GM19099 (cell line): ENCODE results near the gene PATL2.

Experiments
- POLR2A ChIP-seq: IDR thresholded peaks from 3 replicates; pipeline ENCODE4 v1.6.1; 2011; ENCODE audit warnings: low read depth; ENCODE audit not compliant: insufficient read length; ENCODE audit errors: extremely low read depth

PATL2 gene

DNA sequence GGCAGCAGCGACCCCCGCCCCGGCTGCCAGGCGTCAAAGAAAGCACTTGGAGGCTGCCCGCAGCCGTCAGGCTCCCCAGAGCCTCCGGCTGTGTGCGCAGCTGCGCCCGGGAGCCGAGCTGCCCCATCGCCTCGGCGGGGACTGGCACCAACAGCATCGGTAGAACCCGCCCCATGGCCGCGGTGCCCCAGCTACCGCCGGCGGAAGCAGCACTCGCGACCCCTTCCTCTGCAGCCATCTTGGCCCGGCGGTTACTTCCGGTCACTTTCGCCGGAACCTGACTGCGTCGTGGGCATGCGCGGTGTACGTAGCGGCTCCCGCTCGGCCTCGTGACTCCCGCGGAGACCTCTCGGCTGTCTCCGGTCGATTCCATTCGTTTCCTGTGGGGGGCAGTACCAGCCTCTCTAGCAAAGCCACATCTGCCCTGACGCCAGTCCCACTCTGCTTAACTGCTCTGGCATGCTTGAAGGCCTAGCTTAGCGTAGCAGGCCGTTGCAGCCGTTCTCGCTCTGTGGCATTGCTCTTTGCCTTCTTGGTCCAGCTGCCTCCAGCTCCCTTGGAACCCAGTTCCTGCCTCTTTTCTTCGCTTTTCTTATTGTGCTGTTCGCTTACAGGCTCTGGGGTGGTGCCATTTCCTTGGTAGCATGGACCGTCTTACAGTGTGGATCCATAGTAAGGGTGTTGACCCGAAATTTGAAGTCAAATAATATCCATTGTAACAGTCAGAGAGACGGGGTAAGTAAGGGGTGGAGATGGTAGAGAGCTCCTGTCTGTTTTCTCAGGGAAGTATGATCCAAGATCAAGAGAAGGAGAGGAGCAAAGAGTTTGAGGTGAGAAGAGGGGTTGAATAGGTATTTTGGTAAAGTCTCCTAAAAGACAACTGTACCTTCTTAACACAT lies 47.5 kb downstream of the PATL2 start, which contains the start of gene SPG11:
SPG11 (minus strand) TSS at position 253 of the 899 bp plus-strand sequence; CDS start at position 238, 15 bp downstream.
- TF ChIP-seq POLR2A: peak; percentile 96

DNA sequence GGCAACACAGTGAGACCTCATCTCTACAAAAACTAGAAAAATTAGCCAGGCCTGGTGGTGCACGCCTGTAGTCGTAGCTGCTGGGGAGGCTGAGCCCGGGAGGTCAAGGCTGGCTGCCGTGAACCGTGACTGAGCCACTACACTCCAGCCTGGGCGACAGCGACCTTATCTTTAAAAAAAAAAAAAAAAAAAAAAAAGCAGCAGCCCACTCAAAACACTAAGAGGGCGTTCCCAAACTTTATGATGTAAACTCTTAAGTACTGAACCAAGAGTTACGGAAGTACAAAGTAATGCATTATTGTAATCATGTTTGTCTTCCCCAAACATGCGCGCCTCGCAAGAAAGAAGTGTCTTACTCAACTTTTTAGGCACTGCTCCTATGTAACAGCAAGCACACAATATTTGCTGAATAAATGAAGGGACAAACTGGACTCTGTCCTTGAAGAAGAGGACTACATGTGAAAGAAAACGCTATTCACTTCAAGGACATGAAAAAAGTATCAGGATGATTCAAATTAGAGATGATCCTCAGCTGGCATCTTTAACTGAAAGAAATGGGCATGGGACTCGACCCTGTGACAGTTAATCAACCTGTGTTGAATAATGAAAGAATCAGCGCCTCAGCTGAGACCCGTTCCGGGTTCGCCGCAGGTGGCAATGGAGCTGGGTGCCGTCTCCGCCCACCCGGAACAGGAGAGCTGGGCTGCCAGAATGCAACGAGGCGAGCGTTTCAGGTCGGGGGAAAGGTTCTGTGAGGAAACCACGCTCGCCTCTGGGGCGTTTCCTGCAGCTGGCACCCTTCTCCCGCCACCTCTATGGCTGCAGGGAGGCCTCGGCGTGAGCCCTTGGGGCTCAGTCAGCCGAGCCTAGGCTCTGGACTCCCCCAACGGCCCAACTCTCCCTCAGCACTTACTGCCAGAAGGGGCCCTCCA lies 48.4 kb downstream of the PATL2 start:
- TF ChIP-seq POLR2A: peak; percentile 72

DNA sequence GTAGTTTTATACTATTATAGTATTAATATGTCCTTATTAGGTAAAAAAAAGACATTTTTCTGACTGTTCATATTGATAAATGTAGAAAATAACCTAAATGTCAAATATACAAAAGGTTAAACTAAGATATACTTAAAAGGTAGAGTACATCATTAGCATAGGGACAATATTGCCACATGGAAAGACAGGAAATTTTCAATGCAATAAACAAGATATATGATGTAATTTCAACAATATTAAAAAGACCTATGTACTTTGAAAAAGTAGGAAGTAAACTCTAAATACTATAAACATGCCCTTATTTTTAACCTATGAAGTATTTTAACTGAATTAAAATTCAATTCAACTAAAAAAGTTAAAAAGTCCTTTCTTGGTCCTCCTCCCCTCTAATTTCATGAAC lies 49.5 kb downstream of the PATL2 start:
- no peak for TF ChIP-seq POLR2A

DNA sequence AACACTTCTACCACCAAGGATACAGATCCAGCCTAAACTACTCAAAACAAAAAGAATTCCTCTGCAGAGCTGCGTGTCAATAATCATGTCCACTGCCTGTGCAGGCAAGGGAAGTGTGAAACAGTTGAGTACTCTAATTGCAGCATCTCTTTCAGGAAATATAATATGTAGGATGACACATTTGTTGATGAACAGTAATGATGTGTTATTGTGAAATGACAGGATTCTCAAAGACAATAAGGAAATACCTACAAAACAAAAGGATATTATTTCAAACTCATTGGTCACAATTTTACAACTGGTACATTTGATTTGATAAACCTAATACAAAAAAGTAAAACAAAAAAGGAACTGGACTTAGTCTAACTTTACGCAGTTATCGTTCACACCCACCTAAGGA lies 52.1 kb downstream of the PATL2 start:
- TF ChIP-seq POLR2A: no peak

DNA sequence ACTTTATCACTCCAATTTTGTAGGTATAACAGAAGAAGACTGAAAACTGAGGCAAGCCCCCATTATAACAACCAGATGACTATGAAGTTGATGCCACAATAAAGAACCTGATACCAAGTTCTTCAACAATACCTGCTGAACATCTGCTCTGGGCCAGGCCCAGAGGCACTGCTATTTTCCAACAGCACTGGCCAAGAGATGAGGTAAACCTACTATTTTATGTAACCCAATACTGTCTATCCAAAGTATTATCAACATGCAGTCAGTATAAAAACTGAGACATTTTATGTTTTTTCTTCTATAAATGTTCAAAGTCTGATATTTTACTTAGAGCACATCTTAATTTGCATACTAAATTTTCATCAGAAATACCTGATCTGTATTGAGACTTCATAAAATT lies 53.7 kb downstream of the PATL2 start:
- no peak for TF ChIP-seq POLR2A

DNA sequence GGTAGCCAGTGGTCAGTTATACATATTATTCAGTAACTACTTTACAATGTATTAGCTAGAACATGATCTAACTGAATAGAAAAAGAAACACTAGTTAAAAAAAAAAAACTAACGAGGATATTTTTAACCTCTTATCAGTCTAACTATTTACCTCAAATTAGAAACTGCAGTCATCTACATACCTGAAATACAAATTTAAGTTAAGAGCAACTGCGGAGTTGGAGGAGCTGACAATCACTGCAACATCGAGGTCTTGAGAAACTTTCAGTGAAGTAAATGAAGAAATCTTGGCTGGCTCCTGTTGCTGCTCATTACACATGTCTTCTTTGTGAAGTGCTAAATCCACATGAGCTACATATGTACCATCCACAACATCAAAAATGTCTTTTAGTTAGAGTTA lies 54.2 kb downstream of the PATL2 start:
- TF ChIP-seq POLR2A: no peak

DNA sequence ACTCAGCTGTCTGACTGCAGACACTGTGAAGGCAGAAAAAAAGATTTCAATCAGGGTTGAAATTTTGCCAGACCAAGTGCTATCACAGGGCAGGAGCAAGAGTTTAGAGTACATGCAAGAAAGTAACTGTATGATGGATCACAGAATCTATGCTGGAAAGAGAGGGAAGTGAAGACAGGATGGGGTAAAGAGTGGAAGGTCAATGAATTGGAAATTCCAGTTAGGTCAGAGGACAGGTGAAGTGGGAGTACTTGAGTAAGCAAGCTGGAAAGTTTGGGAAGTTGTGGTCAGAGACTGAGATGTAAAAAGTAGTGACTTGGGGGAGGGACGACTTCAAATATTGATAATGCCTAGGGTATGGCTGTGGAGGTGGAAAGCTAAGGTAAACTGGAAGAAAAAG lies 54.8 kb downstream of the PATL2 start:
- no peak for TF ChIP-seq POLR2A

DNA sequence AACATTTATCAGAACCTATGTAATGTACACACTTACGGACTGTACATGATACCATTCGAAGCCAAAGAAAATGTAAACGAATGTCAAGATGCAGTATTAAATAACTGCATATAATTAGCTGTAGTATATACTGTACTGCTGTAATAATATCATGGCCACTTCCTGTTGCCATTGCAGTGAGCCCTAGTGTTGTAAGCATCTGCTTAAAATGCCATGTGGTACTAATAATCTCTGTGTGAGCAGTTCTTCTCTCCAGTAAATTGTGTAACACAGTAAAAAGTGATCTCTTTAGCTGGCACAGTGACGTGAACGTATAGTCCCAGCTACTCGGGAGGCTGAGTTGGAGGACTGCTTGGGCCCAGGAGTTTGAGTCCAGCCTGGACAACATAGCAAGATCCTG lies 56.3 kb downstream of the PATL2 start:
- TF ChIP-seq POLR2A: no peak

DNA sequence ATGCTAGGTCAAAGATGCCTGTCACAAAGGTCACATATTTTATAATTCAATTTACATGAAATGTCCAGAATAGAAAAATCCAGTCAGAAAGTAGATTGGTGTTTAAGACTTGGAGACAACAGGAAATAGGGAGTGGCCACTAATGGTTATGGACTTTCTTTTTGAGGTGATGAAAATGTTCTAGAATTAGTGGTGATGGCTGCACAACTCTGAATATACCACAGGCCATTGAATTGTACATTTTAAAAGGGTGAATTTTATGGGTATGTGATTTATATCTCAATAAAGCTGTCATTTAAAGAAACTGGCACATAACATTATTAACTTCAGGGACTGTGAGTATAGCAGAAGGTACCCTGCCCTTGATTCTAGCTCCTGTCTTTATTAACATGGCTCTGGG lies 63.5 kb downstream of the PATL2 start:
- no peak for TF ChIP-seq POLR2A

DNA sequence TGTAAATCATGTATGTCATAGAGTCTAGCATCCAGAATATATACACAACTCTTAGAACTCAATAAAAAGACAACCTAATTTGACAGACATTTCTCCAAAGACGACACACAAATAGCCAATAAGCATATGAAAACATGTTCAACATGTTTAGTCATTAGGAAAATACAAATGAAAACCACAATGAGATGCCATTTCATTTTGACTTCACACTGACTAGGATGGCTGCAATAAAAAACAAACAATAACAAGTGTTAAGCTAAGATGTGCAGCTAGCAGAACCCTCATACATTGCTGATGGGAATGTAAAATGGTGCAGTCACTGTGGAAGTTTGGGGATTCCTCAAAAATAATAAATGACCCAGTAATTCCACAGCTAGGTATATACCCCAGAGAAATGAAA lies 64.1 kb downstream of the PATL2 start:
- TF ChIP-seq POLR2A: no peak

DNA sequence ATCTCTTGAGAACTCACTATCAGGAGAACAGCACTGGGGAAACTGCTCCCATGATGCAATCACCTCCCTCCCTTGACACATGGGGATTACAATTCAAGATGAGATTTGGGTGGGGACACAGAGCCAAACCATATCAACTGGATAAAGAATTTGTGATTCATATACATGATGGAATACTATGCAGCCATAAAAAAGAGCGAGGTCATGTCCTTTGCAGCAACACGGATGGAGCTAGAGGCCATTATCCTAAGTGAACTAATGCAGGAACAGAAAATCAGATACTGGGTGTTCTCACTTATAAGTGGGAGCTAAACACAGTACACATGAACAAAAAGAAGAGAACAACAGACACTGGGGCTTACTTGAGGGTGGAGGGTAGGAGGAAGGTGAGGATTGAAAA lies 64.7 kb downstream of the PATL2 start:
- TF ChIP-seq POLR2A: no peak

DNA sequence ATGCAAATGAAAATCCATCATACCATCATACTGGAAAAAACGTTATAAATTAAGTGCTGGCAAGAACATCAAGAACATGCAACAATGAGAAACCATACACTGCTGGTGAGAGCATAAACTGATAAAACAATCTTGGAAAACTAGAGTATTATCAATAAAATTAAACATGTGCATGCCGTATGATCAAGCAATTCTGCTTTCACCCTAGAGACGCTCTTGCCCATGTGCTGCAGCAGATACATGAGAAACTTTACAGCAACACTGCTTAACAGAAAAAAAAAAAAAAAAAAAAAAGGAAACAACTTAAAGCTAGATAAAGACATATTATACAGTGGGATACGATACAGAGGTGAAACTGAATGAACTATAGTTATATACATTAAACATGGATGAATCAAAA lies 69.5 kb downstream of the PATL2 start:
- no peak for TF ChIP-seq POLR2A

DNA sequence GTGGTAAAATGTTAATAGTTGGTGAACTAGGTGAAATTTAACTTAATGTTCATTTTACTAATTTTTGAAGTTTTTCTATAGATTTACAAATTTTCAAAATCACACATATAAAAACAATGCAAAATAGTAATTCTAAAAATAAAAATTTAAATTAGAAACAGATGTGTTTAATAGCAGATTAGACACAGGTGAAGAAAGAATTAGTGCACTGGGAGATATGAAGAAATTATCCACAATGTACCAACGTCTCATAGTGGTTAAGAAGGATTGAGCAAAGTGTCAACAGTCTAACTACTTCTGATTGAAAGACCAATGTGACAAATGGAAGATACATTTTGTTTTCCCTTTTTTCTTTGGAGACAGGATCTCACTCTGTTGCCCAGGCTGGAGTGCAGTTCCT lies 74.1 kb downstream of the PATL2 start:
- TF ChIP-seq POLR2A: no peak

DNA sequence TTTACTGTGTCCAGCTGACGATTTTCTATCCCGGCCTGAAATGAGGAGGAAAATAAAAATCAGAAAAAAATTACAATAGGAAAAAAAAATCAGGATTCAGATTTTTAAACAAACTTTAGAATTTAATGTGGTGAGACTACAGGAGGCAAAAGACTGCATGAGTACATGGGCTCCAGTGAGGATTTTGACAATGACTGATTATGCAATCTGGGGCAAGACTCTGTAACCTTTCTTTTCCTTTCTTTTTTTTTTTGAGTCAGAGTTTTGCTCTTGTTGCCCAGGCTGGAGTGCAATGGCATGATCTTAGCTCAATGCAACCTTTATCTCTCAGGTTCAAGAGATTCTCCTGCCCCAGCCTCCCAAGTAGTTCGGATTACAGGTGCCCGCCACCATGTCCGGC lies 77.5 kb downstream of the PATL2 start:
- no peak for TF ChIP-seq POLR2A

DNA sequence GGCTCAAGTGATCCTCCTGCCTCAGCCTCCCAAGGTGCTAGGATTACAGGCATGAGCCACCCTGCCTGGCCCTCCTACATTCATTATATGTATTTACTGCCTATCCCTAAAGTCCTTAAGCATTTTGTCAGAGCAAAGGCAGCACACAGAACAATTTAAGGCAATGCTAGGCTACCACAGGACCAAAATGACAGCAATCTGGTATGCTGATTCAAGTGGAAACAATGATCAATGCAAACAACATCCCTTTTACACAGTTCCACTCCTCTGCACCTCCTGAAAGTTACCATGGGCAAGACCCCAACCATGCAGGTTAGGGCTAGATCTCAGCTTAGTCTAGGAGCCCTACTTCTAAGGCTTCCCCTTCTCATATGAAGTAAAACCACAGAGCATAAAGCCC lies 87.9 kb downstream of the PATL2 start:
- TF ChIP-seq POLR2A: no peak

DNA sequence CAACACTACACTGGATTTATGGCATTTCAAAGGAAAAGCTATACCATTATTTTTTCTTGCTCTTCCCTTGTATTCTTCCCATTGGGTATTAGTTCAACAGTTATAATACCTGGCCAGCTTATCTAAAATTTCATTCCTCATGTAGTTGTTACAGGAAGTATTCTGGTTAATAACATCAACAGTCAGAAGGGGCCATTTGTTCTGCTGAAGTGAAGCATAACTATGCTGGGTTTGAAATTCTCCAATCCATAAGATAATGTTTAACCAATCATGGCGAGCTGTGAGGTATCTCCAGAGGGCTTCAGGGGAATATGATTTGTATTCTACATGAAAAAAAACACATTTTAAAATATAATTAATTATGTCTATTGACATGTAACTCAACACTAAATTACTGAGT lies 91.0 kb downstream of the PATL2 start:
- no peak for TF ChIP-seq POLR2A

DNA sequence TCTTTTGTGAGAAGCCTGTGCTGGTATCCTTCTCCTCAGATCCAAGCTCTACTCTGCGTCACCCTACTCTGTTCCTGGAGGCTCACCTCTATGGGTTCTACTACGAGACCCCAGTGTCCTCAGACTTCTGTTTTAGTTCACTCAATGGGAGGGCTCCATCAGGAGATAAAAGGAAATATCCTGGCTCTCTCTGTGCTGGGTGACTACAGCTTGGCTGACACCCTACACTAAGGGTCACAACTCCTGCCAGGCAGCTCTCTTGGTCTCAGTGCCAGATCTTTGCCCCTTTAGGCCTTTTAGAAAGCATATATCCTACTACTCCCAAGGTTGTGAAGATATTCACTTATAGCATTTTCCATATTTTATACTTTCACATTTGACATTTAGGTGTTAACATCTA lies 94.1 kb downstream of the PATL2 start:
- TF ChIP-seq POLR2A: no peak
